Subcutaneous adipose tissue (tissue), 4 donors: Measurements from ENCODE around the gene ATP8B3. TPM values are rescaled to one million over a fixed set of nuclear protein-coding genes. Genes with fewer than 3 reads are reported as not detected.

Experiments
- total RNA-seq, 4 donors: library from RNA; depleted of rRNA; stranded (reverse); fragments of >200 nt; gene quantifications; one replicate each; pipeline ENCODE4 v1.1.0, GENCODE V29; 2016
- TF ChIP-seq, protein P1 (sequence below): fragments of 450-650 bp; IDR thresholded peaks from one replicate; pipeline ENCODE4 v1.5.1; 2016; ENCODE audit warnings: low read depth, mild to moderate bottlenecking, control low read depth, antibody characterized with exemption, moderate library complexity

ATP8B3 gene
- total RNA-seq, 4 donors from 2014 or later: 1.5 to 3.3 (median 1.8) TPM

GRCh38 chr19:1755467-1756171, 56.5 kb downstream of the ATP8B3 start:
- TF ChIP-seq, protein P1, sequence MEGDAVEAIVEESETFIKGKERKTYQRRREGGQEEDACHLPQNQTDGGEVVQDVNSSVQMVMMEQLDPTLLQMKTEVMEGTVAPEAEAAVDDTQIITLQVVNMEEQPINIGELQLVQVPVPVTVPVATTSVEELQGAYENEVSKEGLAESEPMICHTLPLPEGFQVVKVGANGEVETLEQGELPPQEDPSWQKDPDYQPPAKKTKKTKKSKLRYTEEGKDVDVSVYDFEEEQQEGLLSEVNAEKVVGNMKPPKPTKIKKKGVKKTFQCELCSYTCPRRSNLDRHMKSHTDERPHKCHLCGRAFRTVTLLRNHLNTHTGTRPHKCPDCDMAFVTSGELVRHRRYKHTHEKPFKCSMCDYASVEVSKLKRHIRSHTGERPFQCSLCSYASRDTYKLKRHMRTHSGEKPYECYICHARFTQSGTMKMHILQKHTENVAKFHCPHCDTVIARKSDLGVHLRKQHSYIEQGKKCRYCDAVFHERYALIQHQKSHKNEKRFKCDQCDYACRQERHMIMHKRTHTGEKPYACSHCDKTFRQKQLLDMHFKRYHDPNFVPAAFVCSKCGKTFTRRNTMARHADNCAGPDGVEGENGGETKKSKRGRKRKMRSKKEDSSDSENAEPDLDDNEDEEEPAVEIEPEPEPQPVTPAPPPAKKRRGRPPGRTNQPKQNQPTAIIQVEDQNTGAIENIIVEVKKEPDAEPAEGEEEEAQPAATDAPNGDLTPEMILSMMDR: no peak

GRCh38 chr19:1754636-1755466, 57.2 kb downstream of the ATP8B3 start:
- TF ChIP-seq, protein P1: no peak

GRCh38 chr19:1754018-1754635, 57.9 kb downstream of the ATP8B3 start:
- TF ChIP-seq, protein P1: no peak

DNA sequence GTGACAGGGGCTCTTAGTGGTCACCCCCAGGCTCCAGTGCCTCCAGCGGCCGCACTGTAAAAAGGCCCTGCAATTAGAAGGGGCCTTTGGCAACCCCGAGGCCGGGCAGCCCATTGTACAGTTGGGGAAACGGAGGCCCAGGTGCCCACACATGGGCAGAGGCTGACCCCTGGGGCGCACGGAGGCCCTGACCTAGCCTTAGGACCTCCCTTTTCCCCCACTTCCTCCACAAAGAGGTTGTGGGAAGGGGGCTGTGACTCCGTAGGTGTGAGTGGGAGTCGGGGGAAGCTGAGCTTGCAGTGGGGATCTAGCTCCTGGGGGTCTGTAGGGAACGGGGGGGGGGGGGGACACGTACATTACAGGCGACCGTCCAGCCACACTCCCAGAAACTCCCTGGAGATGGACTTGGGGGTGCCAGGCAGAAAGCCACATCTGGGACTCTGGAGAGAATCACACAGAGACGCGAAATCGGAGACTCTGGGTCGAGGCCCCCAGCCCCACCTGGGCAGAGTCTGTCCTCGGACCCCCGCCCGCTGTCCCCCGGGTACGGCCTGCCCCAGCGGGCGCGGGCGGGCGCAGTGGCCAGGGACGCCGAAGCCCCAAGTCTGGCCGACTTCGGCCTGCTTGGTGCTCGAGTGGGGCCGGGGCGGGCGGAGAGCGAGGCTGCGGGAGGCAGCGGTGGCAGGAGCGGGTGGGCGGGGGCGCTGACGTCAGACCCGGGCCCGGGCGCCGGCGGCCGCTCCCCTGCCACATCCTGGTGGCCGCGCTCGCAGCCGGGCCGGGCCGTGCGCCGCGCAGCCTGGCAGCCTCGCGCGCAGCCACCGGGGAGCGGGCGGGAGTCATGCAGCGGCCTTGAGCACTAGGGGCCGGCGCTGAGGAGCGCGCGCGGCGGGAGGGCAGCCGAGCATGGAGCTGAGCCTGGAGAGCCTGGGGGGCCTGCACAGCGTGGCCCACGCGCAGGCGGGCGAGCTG, 59.0 kb downstream of the ATP8B3 start, which contains the start of gene ONECUT3:
TSS of gene ONECUT3 (plus strand) at position 750 of the 972 bp plus-strand sequence. CDS start at position 907, 157 bp downstream.
- TF ChIP-seq, protein P1: no peak

DNA sequence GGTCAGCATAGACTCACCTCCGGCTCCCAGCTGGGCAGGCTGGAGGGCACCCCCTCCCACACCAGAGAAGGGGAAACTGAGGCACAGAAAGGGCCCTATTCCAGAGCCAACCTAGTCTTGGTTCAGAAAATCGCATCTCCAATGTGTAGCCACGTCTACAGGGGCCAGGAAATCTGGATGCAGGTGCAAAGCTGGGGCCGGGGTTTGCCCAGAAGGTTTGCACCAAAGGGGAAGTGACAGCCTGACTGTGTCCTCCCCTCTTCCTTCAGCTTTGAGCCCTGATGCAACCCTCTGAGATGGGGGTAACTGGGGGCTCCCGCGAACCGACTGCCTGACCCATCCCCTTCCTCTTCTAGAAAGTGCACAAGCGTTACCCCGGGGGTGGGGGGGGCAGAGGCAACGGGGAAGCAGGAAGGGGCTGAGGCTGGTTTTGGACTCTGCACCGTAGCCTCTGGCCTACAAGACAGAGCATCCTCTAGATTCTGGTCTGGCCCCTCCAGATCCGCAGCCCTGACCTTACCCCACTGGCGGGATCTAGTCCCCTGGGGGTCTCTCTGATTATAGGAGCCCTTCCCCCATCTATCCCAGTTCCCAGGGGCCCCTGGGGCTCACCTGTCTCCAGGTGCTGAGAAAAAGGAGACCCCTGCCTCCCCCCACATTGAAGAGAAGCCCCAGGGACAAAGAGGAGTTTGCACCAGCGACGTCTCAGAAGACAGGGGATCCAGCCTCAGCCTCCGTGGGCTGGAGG, 59.9 kb downstream of the ATP8B3 start:
- TF ChIP-seq, protein P1: no peak

DNA sequence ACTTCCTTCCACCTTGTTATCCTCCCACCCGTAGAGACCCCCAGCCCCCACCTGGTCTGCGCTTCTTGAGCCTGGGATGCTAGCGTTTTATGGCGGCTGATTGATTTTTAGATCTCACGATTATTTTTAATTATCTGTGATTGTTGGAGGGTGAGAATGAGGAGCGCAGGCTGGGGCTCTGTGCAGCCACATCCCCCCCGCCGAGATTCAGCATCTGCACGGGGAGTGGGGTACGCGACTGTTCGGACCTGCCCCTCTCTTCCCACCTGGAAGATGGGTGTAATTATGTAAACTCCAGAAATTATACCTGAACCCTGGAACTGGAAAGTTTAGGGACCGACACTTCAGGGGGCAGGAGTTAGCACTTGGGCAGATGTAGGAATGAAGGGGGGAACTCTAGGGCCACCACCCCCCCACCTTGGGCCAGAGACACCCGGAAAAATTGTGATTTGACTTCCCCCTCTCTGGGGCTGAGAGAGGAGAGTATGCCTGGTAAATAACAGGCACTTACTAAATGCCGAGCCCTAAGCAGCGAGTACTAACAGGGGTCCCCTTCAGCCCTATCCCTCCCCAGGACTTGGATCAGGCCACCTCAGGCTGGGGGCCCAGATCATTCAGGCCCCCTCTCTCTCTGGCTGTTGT, 60.6 kb downstream of the ATP8B3 start:
- TF ChIP-seq, protein P1: no peak
